Uterus (tissue), 4 donors: Measurements from ENCODE around the gene SCARF2. TPM values are rescaled to one million over a fixed set of nuclear protein-coding genes. Genes with fewer than 3 reads are reported as not detected.
"Not testable (repeated sequence)": the region's sequence is repeated elsewhere in the genome, so short reads cannot be mapped to it uniquely, and the experiment has no call there.

Source experiments
- DNase-seq, 2 donors: peaks; one replicate each; pipeline ENCODE4 v3.0.0-alpha.2; 2019 to 2020
- H3K27ac ChIP-seq, 2 donors: fragments of 200-600 bp; sonication (generic); 1 replicate in 1 of 2; 2 replicates in 1 of 2; pipeline ENCODE4 v1.5.1; 2016 to 2018
- H3K27me3 ChIP-seq, 2 donors: fragments of 200-600 bp; sonication (generic); one replicate each; pipeline ENCODE4 v1.5.1; 2018 to 2019; ENCODE audit warnings: control low read depth in 1 of 2
- H3K36me3 ChIP-seq, 2 donors: fragments of 200-600 bp; sonication (generic); one replicate each; pipeline ENCODE4 v1.5.1; 2019; ENCODE audit warnings: control low read depth in 1 of 2
- H3K4me1 ChIP-seq, 2 donors: fragments of 200-600 bp; sonication (generic); one replicate each; pipeline ENCODE4 v1.5.1; 2018 to 2019; ENCODE audit warnings: control low read depth in 1 of 2
- H3K4me3 ChIP-seq, 2 donors: fragments of 200-600 bp; sonication (generic); 1 replicate in 1 of 2; 2 replicates in 1 of 2; pipeline ENCODE4 v1.5.1; 2018 to 2019; ENCODE audit warnings: mild to moderate bottlenecking in 1 of 2
- H3K9me3 ChIP-seq, 2 donors: fragments of 200-600 bp; sonication (generic); one replicate each; pipeline ENCODE4 v1.5.1; 2019; ENCODE audit warnings: control low read depth in 1 of 2
- POLR2A ChIP-seq, 2 donors: fragments of 450-650 bp; IDR thresholded peaks; one replicate each; pipeline ENCODE4 v1.6.1; 2016; ENCODE audit warnings: antibody characterized with exemption in 2 of 2, mild to moderate bottlenecking in 1 of 2, moderate library complexity in 1 of 2
- intact Hi-C: fragments of 100-400 bp; cut with DNase I; formaldehyde crosslinking; loops from one replicate; pipeline ENCODE4 v1.15.1; 2023; ENCODE audit warnings: low total_unique reads
- total RNA-seq, 4 donors: library from RNA; depleted of rRNA in 3 of 4; stranded (reverse); fragments of >200 nt in 3 of 4; gene quantifications; one replicate each; pipeline versions ENCODE4 v1.1.0 to v1.2.4, GENCODE V29; 2014 to 2023
- TF ChIP-seq, protein P1 (sequence below), 4 experiments: fragments of 200-600 bp in 2 of 4; fragments of 450-650 bp in 2 of 4; sonication (generic) in 2 of 4; IDR thresholded peaks; one replicate each; pipeline ENCODE4 v1.5.1; 2016 to 2019; ENCODE audit warnings: antibody characterized with exemption in 4 of 4, mild to moderate bottlenecking in 2 of 4, moderate library complexity in 1 of 4
- donor health status: DM: yes; HTN: yes; CAD: no.

The SCARF2 gene
- total RNA-seq, 4 donors from 2014 or later: 22.9 to 84.5 (median 30.1) TPM

DNA sequence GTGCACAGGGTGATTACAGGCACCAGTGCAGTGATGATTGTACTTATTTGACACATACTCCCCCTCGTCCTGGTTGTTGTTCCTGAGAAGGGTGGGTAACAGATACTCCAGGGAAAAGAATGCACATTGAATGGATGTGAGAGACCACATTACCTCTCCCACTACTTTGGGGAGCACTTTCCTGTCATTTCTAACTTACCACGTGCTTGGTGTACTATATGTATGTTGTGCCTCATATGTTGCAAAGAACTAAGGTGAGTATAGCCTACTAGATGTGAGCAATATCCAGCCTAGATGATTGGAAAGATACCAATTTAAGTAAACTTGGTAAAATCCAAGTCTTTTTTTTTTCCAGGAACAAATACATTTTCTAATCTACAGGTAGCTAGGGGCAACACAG is 14.3 kb upstream of the SCARF2 start:
- Histone ChIP-seq H3K27ac (no peak overlapping the region), H3K4me1 (no peaks in the 10 kb centered on the region), H3K4me3 (no peak overlapping the region), H3K27me3 (no peaks in the 10 kb centered on the region), H3K9me3 (no peaks in the 10 kb centered on the region), H3K36me3 (no peaks in the 10 kb centered on the region)
- intact Hi-C loops: no loop called here
- no peak for DNase-seq
- TF ChIP-seq POLR2A (IDR thresholded peaks at IDR 0.05): no peak
- TF ChIP-seq, protein P1, sequence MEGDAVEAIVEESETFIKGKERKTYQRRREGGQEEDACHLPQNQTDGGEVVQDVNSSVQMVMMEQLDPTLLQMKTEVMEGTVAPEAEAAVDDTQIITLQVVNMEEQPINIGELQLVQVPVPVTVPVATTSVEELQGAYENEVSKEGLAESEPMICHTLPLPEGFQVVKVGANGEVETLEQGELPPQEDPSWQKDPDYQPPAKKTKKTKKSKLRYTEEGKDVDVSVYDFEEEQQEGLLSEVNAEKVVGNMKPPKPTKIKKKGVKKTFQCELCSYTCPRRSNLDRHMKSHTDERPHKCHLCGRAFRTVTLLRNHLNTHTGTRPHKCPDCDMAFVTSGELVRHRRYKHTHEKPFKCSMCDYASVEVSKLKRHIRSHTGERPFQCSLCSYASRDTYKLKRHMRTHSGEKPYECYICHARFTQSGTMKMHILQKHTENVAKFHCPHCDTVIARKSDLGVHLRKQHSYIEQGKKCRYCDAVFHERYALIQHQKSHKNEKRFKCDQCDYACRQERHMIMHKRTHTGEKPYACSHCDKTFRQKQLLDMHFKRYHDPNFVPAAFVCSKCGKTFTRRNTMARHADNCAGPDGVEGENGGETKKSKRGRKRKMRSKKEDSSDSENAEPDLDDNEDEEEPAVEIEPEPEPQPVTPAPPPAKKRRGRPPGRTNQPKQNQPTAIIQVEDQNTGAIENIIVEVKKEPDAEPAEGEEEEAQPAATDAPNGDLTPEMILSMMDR (IDR thresholded peaks at IDR 0.05): no peak

DNA sequence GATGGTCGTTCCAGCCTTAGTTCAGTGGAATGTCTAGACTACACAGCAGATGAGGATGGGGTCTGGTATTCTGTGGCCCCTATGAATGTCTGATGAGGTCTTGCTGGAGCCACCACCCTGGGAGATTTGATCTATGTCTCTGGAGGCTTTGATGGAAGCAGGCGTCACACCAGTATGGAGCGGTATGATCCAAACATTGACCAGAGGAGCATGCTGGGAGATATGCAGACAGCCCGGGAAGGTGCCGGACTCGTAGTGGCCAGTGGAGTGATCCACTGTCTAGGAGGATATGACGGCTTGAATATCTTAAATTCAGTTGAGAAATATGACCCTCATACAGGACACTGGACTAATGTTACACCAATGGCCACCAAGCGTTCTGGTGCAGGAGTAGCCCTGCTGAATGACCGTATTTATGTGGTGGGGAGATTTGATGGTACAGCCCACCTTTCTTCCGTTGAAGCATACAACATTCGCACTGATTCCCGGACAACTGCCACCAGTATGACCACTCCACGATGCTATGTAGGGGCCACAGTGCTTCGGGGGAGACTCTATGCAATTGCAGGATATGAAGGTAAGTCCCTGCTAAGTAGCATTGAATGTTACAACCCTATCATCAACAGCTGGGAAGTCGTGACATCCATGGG is 13.6 kb upstream of the SCARF2 start:
- intact Hi-C loops, DNase-seq, H3K4me1 ChIP-seq, H3K27ac ChIP-seq, H3K4me3 ChIP-seq, H3K9me3 ChIP-seq, H3K27me3 ChIP-seq, H3K36me3 ChIP-seq: not testable (repeated sequence)

GRCh38 chr22:20450551-20450906 is 12.9 kb upstream of the SCARF2 start:
- Histone ChIP-seq H3K27ac (no peak overlapping the region), H3K4me3 (no peak overlapping the region), H3K9me3 (no peaks in the 10 kb centered on the region), H3K4me1 (no peaks in the 10 kb centered on the region), H3K36me3 (no peaks in the 10 kb centered on the region), H3K27me3 (no peaks in the 10 kb centered on the region)
- intact Hi-C loops: no loop called here
- no peak for DNase-seq
- TF ChIP-seq, protein P1 (IDR thresholded peaks at IDR 0.05): no peak
- no peak for TF ChIP-seq POLR2A (IDR thresholded peaks at IDR 0.05)

DNA sequence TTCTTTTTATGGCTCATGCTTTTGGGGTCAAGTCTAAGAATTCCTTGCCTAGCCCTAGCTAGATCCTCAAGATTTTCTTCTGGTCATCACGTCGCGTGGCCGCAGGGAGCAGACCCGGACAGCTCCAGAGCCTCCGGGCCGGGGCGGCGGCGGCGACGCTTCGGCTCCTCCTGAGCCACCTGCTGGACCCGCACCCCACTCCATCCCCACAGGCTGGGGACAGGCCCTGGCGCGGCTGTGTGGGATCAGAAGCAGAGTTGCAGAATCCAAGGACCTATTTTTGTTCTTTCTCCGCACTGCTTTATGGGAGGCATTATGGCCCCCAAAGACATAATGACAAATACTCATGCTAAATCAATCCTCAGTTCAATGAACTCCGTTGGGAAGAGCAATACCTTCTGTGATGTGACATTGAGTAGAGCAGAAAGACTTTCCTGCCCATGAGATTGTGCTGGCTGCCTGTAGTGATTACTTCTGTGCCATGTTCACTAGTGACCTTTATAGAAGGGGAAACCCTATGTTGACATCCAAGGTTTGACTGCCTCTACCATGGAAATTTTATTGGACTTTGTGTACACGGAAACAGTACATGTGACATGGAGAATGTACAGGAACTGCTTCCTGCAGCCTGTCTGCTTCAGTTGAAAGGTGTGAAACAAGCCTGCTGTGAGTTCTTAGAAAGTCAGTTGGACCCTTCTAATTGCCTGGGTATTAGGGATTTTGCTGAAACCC is 12.4 kb upstream of the SCARF2 start:
- intact Hi-C loops: no loop called here
- Histone ChIP-seq H3K9me3 (no peaks in the 10 kb centered on the region), H3K27me3 (no peaks in the 10 kb centered on the region), H3K4me1 (no peaks in the 10 kb centered on the region), H3K36me3 (no peaks in the 10 kb centered on the region), H3K27ac (no peak overlapping the region), H3K4me3 (no peak overlapping the region)
- DNase-seq: no peak
- no peak for TF ChIP-seq POLR2A (IDR thresholded peaks at IDR 0.05)
- TF ChIP-seq, protein P1 (IDR thresholded peaks at IDR 0.05): no peak

DNA sequence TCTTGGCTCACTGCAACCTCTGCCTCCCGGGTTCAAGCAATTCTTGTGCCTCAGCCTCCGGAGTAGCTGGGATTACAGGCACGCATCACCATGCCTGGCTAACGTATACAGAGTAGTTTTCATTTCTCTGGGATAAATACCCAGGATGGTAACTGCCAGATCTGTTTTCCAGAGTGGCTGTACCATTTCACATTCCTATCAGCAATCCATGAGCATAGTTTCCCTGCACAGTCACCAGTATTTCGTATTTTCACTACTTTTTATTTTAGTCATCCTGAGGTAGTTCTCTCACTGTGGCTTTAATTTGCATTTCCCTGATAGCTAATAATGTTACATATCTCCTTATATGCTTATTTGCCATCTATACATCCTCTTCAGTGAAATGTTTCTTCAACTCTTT is 11.0 kb upstream of the SCARF2 start:
- no peak for DNase-seq
- Histone ChIP-seq H3K36me3 (no peaks in the 10 kb centered on the region), H3K27ac (no peak overlapping the region), H3K4me3 (no peak overlapping the region), H3K9me3 (no peaks in the 10 kb centered on the region), H3K4me1 (no peaks in the 10 kb centered on the region), H3K27me3 (no peaks in the 10 kb centered on the region)
- intact Hi-C loops: no loop called here
- no peak for TF ChIP-seq POLR2A (IDR thresholded peaks at IDR 0.05)
- TF ChIP-seq, protein P1 (IDR thresholded peaks at IDR 0.05): no peak
